Tibial artery (tissue), 4 donors: ENCODE data around the gene MINK1.

ENCODE experiments used
- DNase-seq, 2 donors: peaks; one replicate each; pipeline ENCODE4 v3.0.0-alpha.2; 2019
- H3K27ac ChIP-seq, 2 donors: fragments of 200-600 bp; sonication (generic) in 1 of 2; 1 replicate in 1 of 2; 2 replicates in 1 of 2; pipeline ENCODE4 v1.5.1; 2018 to 2019; ENCODE audit warnings: mild to moderate bottlenecking in 1 of 2
- H3K27me3 ChIP-seq, 2 donors: fragments of 200-600 bp; sonication (generic) in 1 of 2; one replicate each; pipeline versions ENCODE4 v1.5.1 to v1.6.0; 2016 to 2019
- H3K36me3 ChIP-seq, 3 donors: fragments of 200-600 bp; sonication (generic) in 2 of 3; one replicate each; pipeline ENCODE4 v1.5.1; 2016 to 2019; ENCODE audit warnings: mild to moderate bottlenecking in 2 of 3
- H3K4me1 ChIP-seq, 4 donors: fragments of 200-600 bp; sonication (generic) in 2 of 4; 1 replicate in 3 of 4; 2 replicates in 1 of 4; pipeline ENCODE4 v1.5.1; 2016 to 2019
- H3K4me3 ChIP-seq, 2 donors: fragments of 200-600 bp; sonication (generic) in 1 of 2; 1 replicate in 1 of 2; 2 replicates in 1 of 2; pipeline ENCODE4 v1.5.1; 2018 to 2019; ENCODE audit warnings: mild to moderate bottlenecking in 2 of 2
- H3K9me3 ChIP-seq, 3 donors: fragments of 200-600 bp; sonication (generic) in 1 of 3; one replicate each; pipeline ENCODE4 v1.5.1; 2016 to 2019
- CTCF ChIP-seq, 2 experiments: fragments of 200-600 bp in 1 of 2; fragments of 450-650 bp in 1 of 2; IDR thresholded peaks; one replicate each; pipeline ENCODE4 v1.5.1; 2017 to 2019; ENCODE audit warnings: antibody characterized with exemption in 2 of 2, mild to moderate bottlenecking in 1 of 2, moderate library complexity in 1 of 2
- intact Hi-C: fragments of 100-400 bp; cut with DNase I; formaldehyde crosslinking; loops from one replicate; pipeline ENCODE4 v1.15.0; 2023; ENCODE audit warnings: low total_unique reads

MINK1 gene

DNA sequence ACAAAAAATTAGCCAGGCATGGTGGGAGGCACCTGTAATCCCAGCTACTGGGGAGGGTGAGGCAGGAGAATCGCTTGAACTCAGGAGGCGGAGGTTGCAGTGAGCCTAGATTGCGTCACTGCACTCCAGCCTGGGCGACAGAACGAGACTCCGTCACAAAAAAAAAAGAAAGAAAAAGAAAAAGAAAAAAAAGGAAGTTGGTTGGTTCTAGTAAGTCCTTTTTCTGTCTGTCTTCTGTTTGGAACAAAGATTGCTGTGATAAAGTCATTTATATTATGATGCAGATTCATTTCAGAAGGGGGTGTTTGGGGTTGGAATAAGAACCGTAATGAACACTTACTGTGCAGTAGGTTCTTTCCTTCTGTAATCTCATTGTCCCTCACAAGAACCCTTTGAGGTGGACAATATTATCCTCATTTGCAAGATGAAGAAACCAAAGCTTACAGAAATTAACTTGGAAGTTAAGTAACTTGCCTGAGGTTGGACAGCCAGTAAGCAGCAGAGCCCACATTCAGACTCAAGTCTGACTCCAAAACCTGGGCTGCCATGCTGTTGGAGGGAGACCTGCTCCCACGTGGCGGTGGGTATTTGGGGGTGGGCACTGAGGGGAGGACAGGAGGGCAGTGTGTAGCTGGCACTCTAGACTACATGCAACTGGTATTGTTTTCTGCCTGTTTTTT lies 10.3 kb downstream of the MINK1 start:
- TF ChIP-seq CTCF (IDR thresholded peaks at IDR 0.05): no peak
- Histone ChIP-seq H3K27me3 (no peaks in the 10 kb centered on the region), H3K27ac (no peak overlapping the region), H3K9me3 (no peaks in the 10 kb centered on the region), H3K4me3 (no peak overlapping the region), H3K4me1 (peaks cover 0 to 10% (median 0%) of the 10 kb centered on the region in 4 donors), H3K36me3 (no peaks in the 10 kb centered on the region)
- intact Hi-C loops: no loop called here
- DNase-seq: no peak

- H3K36me3 ChIP-seq: no peaks in the 10 kb centered on the region
- intact Hi-C loops: no loop called here
- no peak for DNase-seq
- H3K27me3 ChIP-seq: no peaks in the 10 kb centered on the region
- no peak overlapping the region for H3K4me3 ChIP-seq
- H3K9me3 ChIP-seq: no peaks in the 10 kb centered on the region
- no peak overlapping the region for H3K27ac ChIP-seq
- H3K4me1 ChIP-seq: peaks cover 0 to 11% (median 0%) of the 10 kb centered on the region in 4 donors
- no peak for TF ChIP-seq CTCF (IDR thresholded peaks at IDR 0.05)
Observed at GRCh38 chr17:4845118-4845517, 12.0 kb downstream of the MINK1 start.

- Histone ChIP-seq H3K27me3 (no peaks in the 10 kb centered on the region), H3K4me1 (peaks cover 0 to 17% (median 0%) of the 10 kb centered on the region in 4 donors)
Observed at GRCh38 chr17:4846635-4847390, 13.7 kb downstream of the MINK1 start.

GRCh38 chr17:4849011-4849536 lies 15.9 kb downstream of the MINK1 start:
- H3K9me3 ChIP-seq: no peaks in the 10 kb centered on the region
- no peak overlapping the region for H3K4me3 ChIP-seq
- no peaks in the 10 kb centered on the region for H3K36me3 ChIP-seq
- DNase-seq: no peak
- peaks cover 0 to 26% (median 0%) of the 10 kb centered on the region in 4 donors for H3K4me1 ChIP-seq
- no peak for TF ChIP-seq CTCF (IDR thresholded peaks at IDR 0.05)
- no peak overlapping the region for H3K27ac ChIP-seq
- intact Hi-C loops: no loop called here
- H3K27me3 ChIP-seq: no peaks in the 10 kb centered on the region

More at GRCh38 chr17:4846635-4847390, 13.7 kb downstream of the MINK1 start:
- no peak for DNase-seq
- no peak for TF ChIP-seq CTCF (IDR thresholded peaks at IDR 0.05)
- intact Hi-C loops: no loop called here
- H3K36me3 ChIP-seq: no peaks in the 10 kb centered on the region
- no peaks in the 10 kb centered on the region for H3K9me3 ChIP-seq
- no peak overlapping the region for H3K27ac ChIP-seq
- no peak overlapping the region for H3K4me3 ChIP-seq

DNA sequence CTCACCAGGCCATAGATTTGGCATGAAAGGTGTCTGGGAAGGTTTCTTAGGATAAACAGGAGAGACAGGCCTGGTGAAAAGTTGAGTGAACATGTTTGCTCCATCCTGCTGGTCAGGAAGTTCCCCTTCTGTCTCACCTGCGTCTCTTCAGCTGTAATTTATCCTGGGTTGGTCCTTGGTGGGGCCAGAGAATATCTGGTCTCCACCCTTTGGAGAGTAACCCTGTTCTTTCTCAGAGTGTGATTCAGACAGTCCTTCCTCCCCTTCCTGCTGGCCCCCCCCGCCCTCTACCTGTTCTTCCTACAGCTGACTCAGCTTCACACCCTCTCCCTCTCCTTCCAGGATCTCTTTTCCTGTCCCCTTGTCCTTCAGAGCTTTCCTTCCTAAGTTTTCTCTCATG lies 17.1 kb downstream of the MINK1 start:
- Histone ChIP-seq H3K36me3 (no peaks in the 10 kb centered on the region), H3K27me3 (no peaks in the 10 kb centered on the region), H3K27ac (no peak overlapping the region), H3K4me3 (no peak overlapping the region), H3K4me1 (peaks cover 0 to 28% (median 0%) of the 10 kb centered on the region in 4 donors), H3K9me3 (no peaks in the 10 kb centered on the region)
- intact Hi-C loops: no loop called here
- no peak for DNase-seq
- no peak for TF ChIP-seq CTCF (IDR thresholded peaks at IDR 0.05)
